ENCODE measurements around the gene ARL15.

DNA sequence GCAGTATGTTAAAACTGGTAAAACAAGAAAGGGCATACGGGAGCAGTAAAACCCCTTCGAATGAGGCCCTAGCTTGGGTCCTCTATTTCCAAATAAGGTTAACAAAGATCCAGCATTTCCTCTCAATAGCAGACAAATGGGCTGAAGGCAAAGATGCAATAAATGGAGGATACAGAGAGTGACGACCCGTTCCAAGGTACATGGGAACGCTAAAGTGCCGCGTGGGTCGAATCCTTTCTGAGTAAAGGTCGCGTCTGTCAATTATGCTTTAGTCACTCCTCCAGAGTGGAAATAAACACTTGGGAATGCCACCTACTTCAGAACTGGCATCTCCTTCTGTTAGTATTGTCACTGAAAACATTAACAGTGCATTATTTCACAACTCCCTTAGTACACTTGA, 24.7 kb downstream of the ARL15 start:
- TF ChIP-seq EZH2 (IDR thresholded peaks at IDR 0.05; ENCODE audit: low read depth) (no peak), CTCF (conservative IDR thresholded peaks at IDR 0.05) (no peak)
